ENCODE measurements around the gene SLC34A3. TPM values are rescaled to one million over a fixed set of nuclear protein-coding genes. Genes with fewer than 3 reads are reported as not detected.

The SLC34A3 gene
- total and polyA plus RNA-seq, 2 of the 8 experiments (the other 6 are each of a cell fraction or from before 2014, with no cell fraction given) = 0.08 TPM; not detected in 1

GRCh38 chr9:137200311-137201204, 30.1 kb upstream of the SLC34A3 start, which contains the start of gene TPRN:
TSS of gene TPRN (minus strand) at chr9:137200741. CDS start at chr9:137200711, 30 bp downstream.
- Histone ChIP-seq H3K9me3 (ENCODE audit: insufficient read depth in 2 of 2, low read depth in 1 of 2, low read length in 1 of 2) (no peaks in the 10 kb centered on the region), H3K27ac (ENCODE audit: low read depth, low read length) (no peak within 1 kb of the TSS; the same call in 1 of the 2 replicates), H3K4me2 (ENCODE audit: insufficient read depth in 1 of 2, low read depth in 2 of 2, low read length in 2 of 2) (peak within 1 kb of the TSS; percentile 76 to 88), H4K20me1 (replicated peaks in 1 of 2; ENCODE audit: control insufficient read depth in 1 of 2, insufficient read depth in 2 of 2, low read length in 2 of 2) (peaks cover 0 to 23% of the 10 kb centered on the region in 2 experiments), H3K14ac (ENCODE audit: insufficient read length) (no peak within 1 kb of the TSS), H2BK20ac (ENCODE audit: low read length) (no peak within 1 kb of the TSS), H3K9ac (replicated peaks in 1 of 4; ENCODE audit: extremely low read depth in 1 of 4, low read depth in 3 of 4, low read length in 3 of 4) (peak within 1 kb of the TSS; percentile 35 to 71 (median 62)), H2BK15ac (ENCODE audit: low read length) (no peak within 1 kb of the TSS), H3K56ac (replicated peaks; ENCODE audit: insufficient read length, low read depth, low read length) (peak within 1 kb of the TSS; percentile 77), H3K4ac (replicated peaks; ENCODE audit: insufficient read length, low read depth, low read length) (peak within 1 kb of the TSS; percentile 91), H2BK5ac (ENCODE audit: low read depth, low read length) (peak within 1 kb of the TSS; percentile 98), H2BK12ac (ENCODE audit: low read depth, low read length) (no peak within 1 kb of the TSS), H4K5ac (ENCODE audit: insufficient read length, low read depth, low read length) (peak within 1 kb of the TSS; percentile 100), H2AFZ (ENCODE audit: low read length) (no peak within 1 kb of the TSS), H3K36me3 (ENCODE audit: control insufficient read depth in 2 of 4, insufficient read depth in 4 of 4, low read length in 3 of 4) (no peaks in the 10 kb centered on the region), H2AK5ac (ENCODE audit: low read depth, low read length) (no peak within 1 kb of the TSS), H3K4me3 (ENCODE audit: extremely low read depth in 1 of 4, insufficient read depth in 2 of 4, low read depth in 3 of 4, low read length in 4 of 4) (peak within 1 kb of the TSS; percentile 64 to 78 (median 69)), H3K79me2 (ENCODE audit: control insufficient read depth in 1 of 2, insufficient read depth in 2 of 2, low read length in 2 of 2) (peaks cover 0 to 44% of the 10 kb centered on the region in 2 experiments; a peak in 3 of 4 replicates), H3K23me2 (ENCODE audit: low read depth, low read length) (peaks cover 13% of the 10 kb centered on the region), H3K4me1 (replicated peaks in 1 of 4; ENCODE audit: control insufficient read depth in 3 of 4, insufficient read depth in 4 of 4, low read length in 3 of 4) (peaks cover 8 to 28% (median 18%) of the 10 kb centered on the region in 4 experiments), H3K79me1 (ENCODE audit: low read depth, low read length) (peaks cover 26% of the 10 kb centered on the region), H3K27me3 (replicated peaks in 1 of 4; ENCODE audit: control insufficient read depth in 3 of 4, extremely low read depth in 1 of 4, insufficient read depth in 3 of 4, low read length in 3 of 4) (no peaks in the 10 kb centered on the region), H4K8ac (ENCODE audit: extremely low read depth, insufficient read depth, low read length) (peak within 1 kb of the TSS; percentile 86), H3K23ac (ENCODE audit: insufficient read length) (no peak within 1 kb of the TSS), H2BK120ac (replicated peaks; ENCODE audit: low read depth, low read length) (peak within 1 kb of the TSS; percentile 54), H3K18ac (ENCODE audit: extremely low read depth, low read length) (peak within 1 kb of the TSS; percentile 99), H4K91ac (replicated peaks; ENCODE audit: insufficient read length, low read length) (peak within 1 kb of the TSS; percentile 99)
- CTCF ChIA-PET (ENCODE audit: partially characterized antibody) = interaction anchor here (0.6 to 4.4 kb wide), 9 partner anchors 10 to 154 kb away, joined by 3 to 19 read pairs (median 4); partner anchors contain the start of genes NPDC1 and RNF224
- WGBS, 2 experiments (ENCODE audit: extremely low coverage in 1 of 2, insufficient coverage in 1 of 2, insufficient read length in 1 of 2, insufficient replicate concordance in 2 of 2, low coverage in 1 of 2, low lambda C conversion rate in 2 of 2, missing lambda C conversion rate in 1 of 2) = 1% methylated on average over 40 of the region's 118 CpGs; no CpG with 5 or more reads in 1 of the 2 experiments
- POLR2A ChIA-PET (ENCODE audit: partially characterized antibody) = interaction anchor here (0.6 to 69.9 kb wide), 13 partner anchors 11 to 114 kb away, joined by 3 to 1462 read pairs (median 6); partner anchors contain the start of genes ANAPC2, CYSRT1, MAN1B1 and NELFB
- FAIRE-seq (no peak), DNase-seq (ENCODE audit: low read depth in 1 of 2, low spot score in 2 of 2) (peak; percentile 96 to 97)
- TF ChIP-seq BCL11A (IDR thresholded peaks at IDR 0.05; ENCODE audit: low read depth in 2 of 2, low read length in 2 of 2) = no peak
- no peak for TF ChIP-seq CBX8 (IDR thresholded peaks at IDR 0.05; ENCODE audit: borderline replicate concordance, low read depth, low read length)
- no peak for TF ChIP-seq NRF1 (IDR thresholded peaks at IDR 0.05; ENCODE audit: low read depth, low read length)
- TF ChIP-seq POLR2AphosphoS5 (IDR thresholded peaks at IDR 0.05; ENCODE audit: low read depth, low read length) = peak; percentile 35
- peak; percentile 39 to 72; a peak in 2 of 4 replicates for TF ChIP-seq SIN3A (conservative IDR thresholded peaks at IDR 0.05 in 1 of 2, IDR thresholded peaks at IDR 0.05 in 1 of 2; ENCODE audit: low read depth in 1 of 2, low read length in 2 of 2)
- peak; percentile 91 for TF ChIP-seq TBP (IDR thresholded peaks at IDR 0.05; ENCODE audit: low read depth, low read length)
- TF ChIP-seq SIRT6 (IDR thresholded peaks at IDR 0.05; ENCODE audit: low read length) = no peak

Data from H1 (cell line).